ENCODE data around the gene LSM14A. TPM values are rescaled to one million over a fixed set of nuclear protein-coding genes. Genes with fewer than 3 reads are reported as not detected.
A peak's percentile ranks its signal among the peaks of the same experiment; 100 is the strongest.

The LSM14A gene
- total and polyA plus RNA-seq, 3 experiments from 2014 or later = 111 to 167 (median 129) TPM

- ChIA-PET CTCF (interaction anchor here (0.7 kb wide), 1 partner anchor 16 kb away, joined by 3 read pairs; no protein-coding TSS in a partner anchor), POLR2A (no interaction called here)
Observed at GRCh38 chr19:34187011-34187410, 14.7 kb downstream of the LSM14A start.

GRCh38 chr19:34188408-34188807, 16.1 kb downstream of the LSM14A start:
- H3K36me3 ChIP-seq (ENCODE audit: insufficient read depth, low read length) = no peaks in the 10 kb centered on the region
- peaks cover 72 to 90% (median 82%) of the 10 kb centered on the region in 3 donors for H3K4me1 Mint-ChIP-seq

More at GRCh38 chr19:34187011-34187410, 14.7 kb downstream of the LSM14A start:
- Mint-ChIP-seq H3K4me1 (peaks cover 79 to 95% (median 92%) of the 10 kb centered on the region in 3 donors), H3K4me3 (peak overlapping the region in 3 of 7 donors; percentile 34 to 72 (median 40)), H3K36me3 (peaks cover 0 to 20% (median 7%) of the 10 kb centered on the region in 3 donors), H3K27me3 (peaks cover 0 to 2% of the 10 kb centered on the region in 2 donors), H3K9me3 (no peaks in the 10 kb centered on the region), H3K27ac (peak overlapping the region in 3 of 8 donors; percentile 43 to 83 (median 59))
- Histone ChIP-seq H3K27ac (ENCODE audit: low read depth, low read length) (no peak overlapping the region), H3K9me3 (ENCODE audit: low read length) (no peaks in the 10 kb centered on the region), H3K4me1 (ENCODE audit: insufficient read depth, low read length) (peaks cover 89% of the 10 kb centered on the region), H3K36me3 (ENCODE audit: insufficient read depth, low read length) (peaks cover under 1% of the 10 kb centered on the region), H3K4me3 (ENCODE audit: low read length) (no peak overlapping the region), H3K27me3 (ENCODE audit: insufficient read depth, low read length, poor library complexity, severe bottlenecking) (no peaks in the 10 kb centered on the region)
- no peak for DNase-seq

DNA sequence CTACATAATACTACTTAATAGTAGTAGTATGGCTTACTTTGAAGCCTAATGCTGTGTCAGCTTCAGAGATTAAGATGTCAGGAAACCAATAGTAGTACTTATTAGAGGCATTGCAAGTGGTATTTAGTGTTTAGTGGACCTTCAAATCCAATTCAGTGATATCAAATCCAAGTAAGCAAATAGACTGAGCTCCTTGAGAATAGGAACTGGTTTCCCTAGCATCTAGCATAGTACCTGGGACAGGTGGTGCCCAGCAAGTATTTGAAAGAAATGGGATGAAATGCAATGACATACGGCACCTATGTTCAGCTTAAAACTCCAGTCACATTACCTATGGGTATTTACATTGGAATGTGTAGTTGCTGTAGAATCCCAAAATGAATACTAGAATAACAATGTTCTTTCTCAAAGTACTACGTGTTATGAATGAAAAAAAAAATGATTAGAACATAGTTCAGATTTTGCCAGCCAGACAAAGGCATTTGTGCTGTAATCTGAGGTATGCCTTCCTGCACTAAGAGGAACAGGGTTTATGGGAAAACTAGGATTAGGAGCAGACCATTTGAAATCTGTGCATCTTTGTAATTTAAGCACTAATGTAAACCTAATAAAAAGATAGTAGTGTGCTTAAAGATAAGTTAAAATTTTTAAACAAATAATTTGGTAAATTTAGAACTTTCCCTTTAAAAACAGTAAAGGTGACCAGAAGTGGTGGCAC, 17.1 kb downstream of the LSM14A start:
- ChIA-PET CTCF (interaction anchor here (2.3 kb wide), 1 partner anchor 16 kb away, joined by 5 read pairs; no protein-coding TSS in a partner anchor), POLR2A (no interaction called here)
- no peaks in the 10 kb centered on the region for H3K27me3 ChIP-seq (ENCODE audit: insufficient read depth, low read length, poor library complexity, severe bottlenecking)
- H3K4me1 ChIP-seq (ENCODE audit: insufficient read depth, low read length) = peaks cover 73% of the 10 kb centered on the region
- Mint-ChIP-seq H3K27me3 (peaks cover 0 to 2% of the 10 kb centered on the region in 2 donors), H3K4me1 (peaks cover 76 to 92% (median 83%) of the 10 kb centered on the region in 3 donors), H3K9me3 (no peaks in the 10 kb centered on the region), H3K27ac (peak overlapping the region in 4 of 8 donors; percentile 25 to 70 (median 32)), H3K4me3 (peak overlapping the region in 3 of 7 donors; percentile 7 to 49 (median 34)), H3K36me3 (peaks cover 0 to 27% (median 7%) of the 10 kb centered on the region in 3 donors)
- DNase-seq = no peak
- no peak overlapping the region for H3K4me3 ChIP-seq (ENCODE audit: low read length)
- H3K9me3 ChIP-seq (ENCODE audit: low read length) = no peaks in the 10 kb centered on the region
- peaks cover 3% of the 10 kb centered on the region for H3K36me3 ChIP-seq (ENCODE audit: insufficient read depth, low read length)
- H3K27ac ChIP-seq (ENCODE audit: low read depth, low read length) = no peak overlapping the region

More at GRCh38 chr19:34188408-34188807, 16.1 kb downstream of the LSM14A start:
- no peak overlapping the region for H3K27ac ChIP-seq (ENCODE audit: low read depth, low read length)
- ChIA-PET CTCF (interaction anchor here (2.3 kb wide), 1 partner anchor 15 kb away, joined by 5 read pairs; no protein-coding TSS in a partner anchor), POLR2A (no interaction called here)
- DNase-seq = no peak
- peak overlapping the region in 5 of 8 donors; percentile 0 to 83 (median 32) for H3K27ac Mint-ChIP-seq
- H3K4me3 Mint-ChIP-seq = peak overlapping the region in 4 of 7 donors; percentile 22 to 57 (median 30)
- peaks cover 0 to 17% (median 7%) of the 10 kb centered on the region in 3 donors for H3K36me3 Mint-ChIP-seq
- H3K4me3 ChIP-seq (ENCODE audit: low read length) = no peak overlapping the region
- peaks cover 77% of the 10 kb centered on the region for H3K4me1 ChIP-seq (ENCODE audit: insufficient read depth, low read length)
- peaks cover 0 to 2% of the 10 kb centered on the region in 2 donors for H3K27me3 Mint-ChIP-seq
- no peaks in the 10 kb centered on the region for H3K27me3 ChIP-seq (ENCODE audit: insufficient read depth, low read length, poor library complexity, severe bottlenecking)
- no peaks in the 10 kb centered on the region for H3K9me3 Mint-ChIP-seq
- H3K9me3 ChIP-seq (ENCODE audit: low read length) = no peaks in the 10 kb centered on the region

GRCh38 chr19:34189917-34190425, 17.7 kb downstream of the LSM14A start:
- H3K27ac Mint-ChIP-seq = peak overlapping the region in 5 of 8 donors; percentile 7 to 86 (median 29)
- peaks cover 0 to 32% (median 7%) of the 10 kb centered on the region in 3 donors for H3K36me3 Mint-ChIP-seq
- Histone ChIP-seq H3K36me3 (ENCODE audit: insufficient read depth, low read length) (peaks cover 9% of the 10 kb centered on the region), H3K4me1 (ENCODE audit: insufficient read depth, low read length) (peaks cover 69% of the 10 kb centered on the region), H3K4me3 (ENCODE audit: low read length) (no peak overlapping the region), H3K27me3 (ENCODE audit: insufficient read depth, low read length, poor library complexity, severe bottlenecking) (no peaks in the 10 kb centered on the region), H3K9me3 (ENCODE audit: low read length) (no peaks in the 10 kb centered on the region), H3K27ac (ENCODE audit: low read depth, low read length) (no peak overlapping the region)
- H3K4me1 Mint-ChIP-seq = peaks cover 72 to 87% (median 79%) of the 10 kb centered on the region in 3 donors
- no peaks in the 10 kb centered on the region for H3K9me3 Mint-ChIP-seq
- no peak for DNase-seq
- ChIA-PET CTCF (interaction anchor here (2.3 kb wide), 1 partner anchor 17 kb away, joined by 5 read pairs; no protein-coding TSS in a partner anchor), POLR2A (no interaction called here)
- H3K4me3 Mint-ChIP-seq = peak overlapping the region in 6 of 7 donors; percentile 9 to 53 (median 32)
- peaks cover 0 to 2% of the 10 kb centered on the region in 2 donors for H3K27me3 Mint-ChIP-seq

GRCh38 chr19:34191355-34191962, 19.2 kb downstream of the LSM14A start:
- Mint-ChIP-seq H3K9me3 (no peaks in the 10 kb centered on the region), H3K4me1 (peaks cover 57 to 76% (median 64%) of the 10 kb centered on the region in 3 donors), H3K4me3 (peak overlapping the region in 5 of 7 donors; percentile 4 to 53 (median 26)), H3K27me3 (peaks cover 0 to 2% of the 10 kb centered on the region in 2 donors), H3K36me3 (peaks cover 0 to 40% (median 7%) of the 10 kb centered on the region in 3 donors), H3K27ac (peak overlapping the region; percentile 19 to 92 (median 78))
- Histone ChIP-seq H3K9me3 (ENCODE audit: low read length) (no peaks in the 10 kb centered on the region), H3K36me3 (ENCODE audit: insufficient read depth, low read length) (peaks cover 16% of the 10 kb centered on the region), H3K27ac (ENCODE audit: low read depth, low read length) (no peak overlapping the region), H3K4me1 (ENCODE audit: insufficient read depth, low read length) (peaks cover 54% of the 10 kb centered on the region), H3K27me3 (ENCODE audit: insufficient read depth, low read length, poor library complexity, severe bottlenecking) (no peaks in the 10 kb centered on the region), H3K4me3 (ENCODE audit: low read length) (no peak overlapping the region)
- CTCF ChIA-PET = no interaction called here
- DNase-seq = no peak
- POLR2A ChIA-PET = interaction anchor here (0.6 kb wide), 1 partner anchor 926 kb away, joined by 3 read pairs; no protein-coding TSS in a partner anchor

DNA sequence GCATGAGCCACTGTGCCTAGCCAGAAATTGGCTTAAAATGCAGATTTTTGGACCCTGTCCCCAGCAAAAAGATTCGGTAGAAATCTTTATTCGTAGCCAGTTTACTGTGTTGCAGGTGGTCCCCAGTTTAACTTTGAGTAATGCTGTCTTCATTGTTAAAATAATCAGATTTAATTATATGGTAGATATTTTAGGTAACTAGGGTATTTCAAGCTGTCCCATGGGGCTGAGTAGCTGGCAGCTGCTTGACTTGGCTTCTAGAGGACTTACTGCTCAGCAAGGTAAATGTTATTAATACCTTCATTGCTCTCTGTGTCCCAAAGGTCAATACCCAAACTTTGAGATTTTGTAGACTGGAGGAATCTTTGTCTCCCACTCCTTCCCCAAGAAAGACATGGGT, 21.1 kb downstream of the LSM14A start:
- H3K27ac Mint-ChIP-seq = peak overlapping the region in 5 of 8 donors; percentile 31 to 75 (median 57)
- POLR2A ChIA-PET = no interaction called here
- H3K27me3 Mint-ChIP-seq = peaks cover 0 to 2% of the 10 kb centered on the region in 2 donors
- no peak overlapping the region for H3K4me3 Mint-ChIP-seq
- peaks cover 34% of the 10 kb centered on the region for H3K4me1 ChIP-seq (ENCODE audit: insufficient read depth, low read length)
- H3K36me3 Mint-ChIP-seq = peaks cover 0 to 47% (median 6%) of the 10 kb centered on the region in 3 donors
- no peaks in the 10 kb centered on the region for H3K27me3 ChIP-seq (ENCODE audit: insufficient read depth, low read length, poor library complexity, severe bottlenecking)
- H3K27ac ChIP-seq (ENCODE audit: low read depth, low read length) = no peak overlapping the region
- CTCF ChIA-PET = no interaction called here
- H3K9me3 Mint-ChIP-seq = no peaks in the 10 kb centered on the region
- no peak overlapping the region for H3K4me3 ChIP-seq (ENCODE audit: low read length)
- H3K4me1 Mint-ChIP-seq = peaks cover 42 to 57% (median 47%) of the 10 kb centered on the region in 3 donors
- H3K36me3 ChIP-seq (ENCODE audit: insufficient read depth, low read length) = peaks cover 22% of the 10 kb centered on the region
- H3K9me3 ChIP-seq (ENCODE audit: low read length) = no peaks in the 10 kb centered on the region
- DNase-seq = no peak

GRCh38 chr19:34193876-34194275, 21.6 kb downstream of the LSM14A start:
- no peak for DNase-seq
- Mint-ChIP-seq H3K4me1 (peaks cover 37 to 53% (median 42%) of the 10 kb centered on the region in 3 donors), H3K4me3 (no peak overlapping the region), H3K9me3 (no peaks in the 10 kb centered on the region), H3K36me3 (peaks cover 0 to 48% (median 5%) of the 10 kb centered on the region in 3 donors), H3K27ac (peak overlapping the region in 5 of 8 donors; percentile 31 to 91 (median 60)), H3K27me3 (peaks cover 0 to 2% of the 10 kb centered on the region in 2 donors)
- CTCF ChIA-PET = no interaction called here
- no peak overlapping the region for H3K27ac ChIP-seq (ENCODE audit: low read depth, low read length)
- no peaks in the 10 kb centered on the region for H3K9me3 ChIP-seq (ENCODE audit: low read length)
- H3K4me1 ChIP-seq (ENCODE audit: insufficient read depth, low read length) = peaks cover 31% of the 10 kb centered on the region
- H3K4me3 ChIP-seq (ENCODE audit: low read length) = no peak overlapping the region
- H3K36me3 ChIP-seq (ENCODE audit: insufficient read depth, low read length) = peaks cover 22% of the 10 kb centered on the region
- POLR2A ChIA-PET = no interaction called here
- H3K27me3 ChIP-seq (ENCODE audit: insufficient read depth, low read length, poor library complexity, severe bottlenecking) = no peaks in the 10 kb centered on the region
